Activated B cell treated with CpG ODN at 0.5 μM for 24 hours (primary cell): ENCODE data around the gene ATP8A1. TPM values are rescaled to one million over a fixed set of nuclear protein-coding genes. Genes with fewer than 3 reads are reported as not detected.

Source experiments
- ATAC-seq: fragments of 200-7000 bp; cut with Tn5 transposase; one replicate; pipeline ENCODE4 v1.10.0; 2021; ENCODE audit warnings: low read depth, mild to moderate bottlenecking, moderate library complexity
- CTCF ChIA-PET: fragments of 350-600 bp; sonication (Branson Sonifier 250); formaldehyde crosslinking; loops from one replicate; lab custom pipeline; 2021; ENCODE audit warnings: antibody characterized with exemption; lab: Charles Lee
- POLR2A ChIA-PET: fragments of 350-600 bp; sonication (Branson Sonifier 250); formaldehyde crosslinking; loops from one replicate; lab custom pipeline; 2021; ENCODE audit warnings: antibody characterized with exemption; lab: Charles Lee
- DNase-seq: peaks from one replicate; pipeline ENCODE4 v3.0.0; 2022
- H3K27ac Mint-ChIP-seq: one replicate; pipeline ENCODE4 v1.8.0; 2020; ENCODE audit warnings: mixed read lengths
- H3K27me3 Mint-ChIP-seq: one replicate; pipeline ENCODE4 v1.8.0; 2021; ENCODE audit warnings: mixed read lengths
- H3K36me3 Mint-ChIP-seq: one replicate; pipeline ENCODE4 v1.8.0; 2021; ENCODE audit warnings: low read depth, mixed read lengths
- H3K4me1 Mint-ChIP-seq: one replicate; pipeline ENCODE4 v1.8.0; 2021; ENCODE audit warnings: mixed read lengths
- H3K4me3 Mint-ChIP-seq: one replicate; pipeline ENCODE4 v1.8.0; 2020; ENCODE audit warnings: mild to moderate bottlenecking, mixed read lengths
- H3K9me3 Mint-ChIP-seq: one replicate; pipeline ENCODE4 v1.8.0; 2020; ENCODE audit warnings: mixed read lengths
- intact Hi-C: fragments of 100-400 bp; cut with micrococcal nuclease; formaldehyde crosslinking; loops from one replicate; pipeline ENCODE4 v1.15.1; 2024
- total RNA-seq: library from RNA; stranded (reverse); gene quantifications from 2 replicates; pipeline ENCODE4 v1.2.3, GENCODE V29; 2022
- TF ChIP-seq, protein P1 (sequence below): fragments of 200-600 bp; IDR thresholded peaks from one replicate; pipeline ENCODE4 v1.8.0; 2022; ENCODE audit warnings: antibody characterized with exemption, mild to moderate bottlenecking

Gene ATP8A1
- total RNA-seq, 1 donor from 2014 or later: 35.6 TPM

GRCh38 chr4:42501624-42502401, 155.1 kb downstream of the ATP8A1 start:
- DNase-seq (no peak), ATAC-seq (no peak)
- H3K27ac Mint-ChIP-seq: no peak overlapping the region
- POLR2A ChIA-PET: no interaction called here
- no peaks in the 10 kb centered on the region for H3K4me1 Mint-ChIP-seq
- intact Hi-C loops: no loop called here
- TF ChIP-seq, protein P1, sequence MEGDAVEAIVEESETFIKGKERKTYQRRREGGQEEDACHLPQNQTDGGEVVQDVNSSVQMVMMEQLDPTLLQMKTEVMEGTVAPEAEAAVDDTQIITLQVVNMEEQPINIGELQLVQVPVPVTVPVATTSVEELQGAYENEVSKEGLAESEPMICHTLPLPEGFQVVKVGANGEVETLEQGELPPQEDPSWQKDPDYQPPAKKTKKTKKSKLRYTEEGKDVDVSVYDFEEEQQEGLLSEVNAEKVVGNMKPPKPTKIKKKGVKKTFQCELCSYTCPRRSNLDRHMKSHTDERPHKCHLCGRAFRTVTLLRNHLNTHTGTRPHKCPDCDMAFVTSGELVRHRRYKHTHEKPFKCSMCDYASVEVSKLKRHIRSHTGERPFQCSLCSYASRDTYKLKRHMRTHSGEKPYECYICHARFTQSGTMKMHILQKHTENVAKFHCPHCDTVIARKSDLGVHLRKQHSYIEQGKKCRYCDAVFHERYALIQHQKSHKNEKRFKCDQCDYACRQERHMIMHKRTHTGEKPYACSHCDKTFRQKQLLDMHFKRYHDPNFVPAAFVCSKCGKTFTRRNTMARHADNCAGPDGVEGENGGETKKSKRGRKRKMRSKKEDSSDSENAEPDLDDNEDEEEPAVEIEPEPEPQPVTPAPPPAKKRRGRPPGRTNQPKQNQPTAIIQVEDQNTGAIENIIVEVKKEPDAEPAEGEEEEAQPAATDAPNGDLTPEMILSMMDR: no peak
- no peaks in the 10 kb centered on the region for H3K27me3 Mint-ChIP-seq
- no peaks in the 10 kb centered on the region for H3K9me3 Mint-ChIP-seq
- no peak overlapping the region for H3K4me3 Mint-ChIP-seq
- peaks cover 79% of the 10 kb centered on the region for H3K36me3 Mint-ChIP-seq
- CTCF ChIA-PET: no interaction called here

DNA sequence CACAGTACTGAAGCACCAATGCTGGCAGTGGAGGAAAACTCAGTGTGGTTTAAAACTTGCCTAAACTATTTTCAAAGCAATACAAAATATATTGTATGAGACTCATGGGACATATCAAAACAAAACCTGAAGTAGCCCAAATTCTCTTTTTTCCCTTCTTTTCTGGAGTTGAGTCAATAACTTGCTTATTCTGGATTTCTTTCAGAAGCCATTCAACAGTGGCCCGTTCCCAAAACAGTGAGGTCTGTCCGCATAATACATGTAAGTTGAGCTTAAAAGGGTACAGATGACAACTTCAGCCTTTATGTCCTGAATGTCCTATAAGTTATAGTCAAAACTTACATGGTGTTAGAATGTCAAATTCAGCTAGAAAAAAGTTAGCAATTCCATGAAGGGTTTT, 158.9 kb downstream of the ATP8A1 start:
- TF ChIP-seq, protein P1: no peak
- Mint-ChIP-seq H3K4me3 (no peak overlapping the region), H3K9me3 (no peaks in the 10 kb centered on the region), H3K36me3 (peaks cover 64% of the 10 kb centered on the region), H3K27me3 (no peaks in the 10 kb centered on the region), H3K4me1 (no peaks in the 10 kb centered on the region), H3K27ac (no peak overlapping the region)
- POLR2A ChIA-PET: no interaction called here
- CTCF ChIA-PET: no interaction called here
- no peak for ATAC-seq
- DNase-seq: no peak
- intact Hi-C loops: no loop called here

DNA sequence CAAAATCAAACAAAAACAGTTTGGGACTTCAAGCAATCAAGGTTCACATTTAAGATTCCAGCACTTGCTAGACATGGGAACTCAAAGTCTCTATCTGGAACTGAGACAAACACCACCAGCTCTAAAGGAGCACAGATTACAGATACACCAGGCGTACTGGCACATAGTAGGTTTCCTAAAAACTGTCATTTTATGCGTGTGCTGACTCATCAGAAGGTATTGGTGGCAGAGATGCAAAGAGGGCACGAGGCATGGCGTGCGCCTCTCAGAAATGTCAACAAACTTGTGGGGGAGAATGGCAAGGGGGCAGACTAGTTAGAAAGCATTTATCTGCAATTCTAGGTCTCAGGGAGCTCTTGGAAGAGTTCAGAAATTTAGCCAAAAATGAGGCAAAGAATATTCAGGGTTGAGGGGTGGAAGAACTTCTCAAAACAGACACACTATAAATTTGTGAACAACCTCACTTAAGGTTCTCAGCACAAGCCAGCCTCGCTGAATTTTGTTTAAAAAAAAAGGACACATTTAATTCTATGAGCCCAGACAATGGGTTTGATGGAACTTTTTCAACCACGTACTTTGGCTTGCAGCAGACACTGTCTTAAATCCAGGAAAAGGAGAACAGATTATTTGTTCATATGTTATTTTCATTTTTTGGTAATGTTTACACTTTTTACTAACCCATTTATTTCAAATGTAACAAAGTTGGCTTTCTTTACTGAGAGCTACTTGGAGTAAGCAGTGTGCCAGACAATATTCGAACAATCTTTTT, 159.6 kb downstream of the ATP8A1 start:
- ATAC-seq: no peak
- intact Hi-C loops: no loop called here
- Mint-ChIP-seq H3K9me3 (no peaks in the 10 kb centered on the region), H3K4me3 (no peak overlapping the region), H3K4me1 (no peaks in the 10 kb centered on the region), H3K27ac (no peak overlapping the region), H3K36me3 (peaks cover 64% of the 10 kb centered on the region), H3K27me3 (no peaks in the 10 kb centered on the region)
- TF ChIP-seq, protein P1: no peak
- ChIA-PET POLR2A (no interaction called here), CTCF (no interaction called here)
- DNase-seq: no peak

- ChIA-PET CTCF (no interaction called here), POLR2A (no interaction called here)
- TF ChIP-seq, protein P1: no peak
- H3K27me3 Mint-ChIP-seq: no peaks in the 10 kb centered on the region
- peaks cover 53% of the 10 kb centered on the region for H3K36me3 Mint-ChIP-seq
- H3K9me3 Mint-ChIP-seq: no peaks in the 10 kb centered on the region
- ATAC-seq: no peak
- no peak overlapping the region for H3K27ac Mint-ChIP-seq
- H3K4me3 Mint-ChIP-seq: no peak overlapping the region
- no peak for DNase-seq
- H3K4me1 Mint-ChIP-seq: peaks cover 20% of the 10 kb centered on the region
- intact Hi-C loops: no loop called here
Measured at GRCh38 chr4:42492962-42493361, 163.9 kb downstream of the ATP8A1 start.

DNA sequence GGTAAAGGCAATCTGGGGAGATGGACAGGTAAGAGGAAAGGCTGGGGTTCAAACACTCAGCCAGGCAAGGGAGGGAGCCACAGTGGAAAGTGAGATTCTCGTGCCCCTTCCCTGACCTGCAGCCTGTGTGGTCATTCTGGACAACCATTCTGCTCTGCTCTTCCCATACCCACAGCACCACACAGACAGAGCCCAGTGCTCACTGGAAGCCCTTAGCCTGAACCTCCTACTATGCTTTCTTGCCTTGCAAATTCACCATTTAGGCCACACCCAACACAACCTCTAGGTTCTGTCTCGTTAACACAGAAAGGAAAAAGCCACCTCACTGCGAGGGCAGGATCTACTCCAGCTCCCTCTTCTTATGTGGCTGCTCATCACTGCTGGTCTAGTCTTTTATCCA, 166.9 kb downstream of the ATP8A1 start:
- Mint-ChIP-seq H3K27ac (no peak overlapping the region), H3K9me3 (no peaks in the 10 kb centered on the region), H3K4me3 (no peak overlapping the region), H3K4me1 (peaks cover 20% of the 10 kb centered on the region), H3K36me3 (peaks cover 42% of the 10 kb centered on the region), H3K27me3 (no peaks in the 10 kb centered on the region)
- DNase-seq (no peak), ATAC-seq (no peak)
- CTCF ChIA-PET: no interaction called here
- intact Hi-C loops: no loop called here
- POLR2A ChIA-PET: no interaction called here
- TF ChIP-seq, protein P1: no peak
